Mucosa of descending colon (tissue), 3 donors: ENCODE measurements around the gene CDHR3. TPM values are rescaled to one million over a fixed set of nuclear protein-coding genes. Genes with fewer than 3 reads are reported as not detected.

Experiments
- ATAC-seq: fragments of 200-7000 bp; cut with Tn5 transposase; one replicate; pipeline ENCODE4 v1.9.1; 2020; ENCODE audit warnings: mild to moderate bottlenecking, moderate library complexity
- DNase-seq, 3 donors: peaks; one replicate each; pipeline ENCODE4 v3.0.0-alpha.2; 2020
- H3K36me3 ChIP-seq: fragments of 200-600 bp; one replicate; pipeline ENCODE4 v1.8.0; 2021; ENCODE audit warnings: low read depth, mild to moderate bottlenecking
- H3K4me1 ChIP-seq: fragments of 200-600 bp; one replicate; pipeline ENCODE4 v1.8.0; 2021; ENCODE audit warnings: low read depth, mild to moderate bottlenecking
- H3K4me3 ChIP-seq: fragments of 200-600 bp; one replicate; pipeline ENCODE4 v1.8.0; 2021; ENCODE audit warnings: mild to moderate bottlenecking
- H3K9me3 ChIP-seq: fragments of 200-600 bp; one replicate; pipeline ENCODE4 v1.8.0; 2021; ENCODE audit warnings: mild to moderate bottlenecking
- CTCF ChIP-seq: fragments of 200-600 bp; IDR thresholded peaks from one replicate; pipeline ENCODE4 v1.8.0; 2022; ENCODE audit warnings: antibody characterized with exemption, mild to moderate bottlenecking
- intact Hi-C, 2 donors: fragments of 100-400 bp; cut with DNase I in 1 of 2; cut with micrococcal nuclease in 1 of 2; formaldehyde crosslinking; loops; one replicate each; pipeline versions ENCODE4 v1.11.0 to v1.11.1; 2022; cut with DNase I, micrococcal nuclease
- total RNA-seq, 3 donors: library from RNA; stranded (reverse); fragmentation: NEBNext Ultra II Directional in 2 of 3; extraction: Animal tissue kit (Norgen Biotek cat#: 25700) in 2 of 3; gene quantifications; one replicate each; pipeline versions ENCODE4 v1.2.1 to v1.2.4, GENCODE V29; 2021 to 2023
- donor health status: DM: no; HTN: no; CAD: no; lungs with moderate emphysema.
- donor health status: DM: no; HTN: no; CAD: no.
- donor health status: DM: no; HTN: yes; CAD: no.

Gene CDHR3
- total RNA-seq, 3 donors from 2014 or later: 12.1 to 19.7 (median 18.4) TPM

GRCh38 chr7:105935250-105935649 lies 27.8 kb upstream of the CDHR3 start:
- no peak for TF ChIP-seq CTCF
- no peak for DNase-seq
- H3K4me3 ChIP-seq: no peak overlapping the region
- H3K36me3 ChIP-seq: no peaks in the 10 kb centered on the region
- H3K4me1 ChIP-seq: peaks cover 2% of the 10 kb centered on the region
- ATAC-seq: peak; percentile 30
- H3K9me3 ChIP-seq: no peaks in the 10 kb centered on the region
- intact Hi-C loops: loop anchor here in 1 of 2 donors (5.0 kb wide), 1 partner anchor 107 kb away; no protein-coding TSS in a partner anchor

GRCh38 chr7:105937411-105937810 lies 25.7 kb upstream of the CDHR3 start:
- DNase-seq (no peak), ATAC-seq (no peak)
- no peaks in the 10 kb centered on the region for H3K36me3 ChIP-seq
- H3K4me3 ChIP-seq: no peak overlapping the region
- peaks cover 2% of the 10 kb centered on the region for H3K4me1 ChIP-seq
- intact Hi-C loops: loop anchor here in 1 of 2 donors (5.0 kb wide), 1 partner anchor 105 kb away; no protein-coding TSS in a partner anchor
- no peak for TF ChIP-seq CTCF
- H3K9me3 ChIP-seq: no peaks in the 10 kb centered on the region

GRCh38 chr7:105940109-105940508 lies 23.0 kb upstream of the CDHR3 start:
- ATAC-seq (peak; percentile 66), DNase-seq (no peak)
- no peak overlapping the region for H3K4me3 ChIP-seq
- intact Hi-C loops: no loop called here
- H3K4me1 ChIP-seq: no peaks in the 10 kb centered on the region
- no peaks in the 10 kb centered on the region for H3K9me3 ChIP-seq
- H3K36me3 ChIP-seq: no peaks in the 10 kb centered on the region
- no peak for TF ChIP-seq CTCF

- ATAC-seq (no peak), DNase-seq (no peak)
- H3K36me3 ChIP-seq: no peaks in the 10 kb centered on the region
- TF ChIP-seq CTCF: no peak
- H3K9me3 ChIP-seq: no peaks in the 10 kb centered on the region
- intact Hi-C loops: no loop called here
- no peaks in the 10 kb centered on the region for H3K4me1 ChIP-seq
- no peak overlapping the region for H3K4me3 ChIP-seq
Observed at GRCh38 chr7:105941596-105941995, 21.5 kb upstream of the CDHR3 start.

- intact Hi-C loops: no loop called here
- no peaks in the 10 kb centered on the region for H3K9me3 ChIP-seq
- H3K4me3 ChIP-seq: no peak overlapping the region
- no peak for TF ChIP-seq CTCF
- no peaks in the 10 kb centered on the region for H3K4me1 ChIP-seq
- ATAC-seq (no peak), DNase-seq (no peak)
- no peaks in the 10 kb centered on the region for H3K36me3 ChIP-seq
Observed at GRCh38 chr7:105943486-105943885, 19.6 kb upstream of the CDHR3 start.

- intact Hi-C loops: no loop called here
- no peak for TF ChIP-seq CTCF
- no peaks in the 10 kb centered on the region for H3K9me3 ChIP-seq
- H3K4me3 ChIP-seq: no peak overlapping the region
- DNase-seq (no peak), ATAC-seq (no peak)
- H3K36me3 ChIP-seq: no peaks in the 10 kb centered on the region
- H3K4me1 ChIP-seq: no peaks in the 10 kb centered on the region
Observed at GRCh38 chr7:105945848-105946247, 17.2 kb upstream of the CDHR3 start.
